ENCODE measurements around the gene SNTG2.

- TF ChIP-seq POLR2AphosphoS5 (IDR thresholded peaks at IDR 0.05) (no peak), CTCF (IDR thresholded peaks at IDR 0.05) (no peak), POLR2A (IDR thresholded peaks at IDR 0.05) (no peak)
Observed at GRCh38 chr2:1406434-1406833, 455.8 kb downstream of the SNTG2 start.
